ENCODE data around the gene RAB35. TPM values are rescaled to one million over a fixed set of nuclear protein-coding genes. Genes with fewer than 3 reads are reported as not detected.

RAB35 gene
- total RNA-seq, 2 experiments from 2014 or later: 38.2 to 41.5 TPM

- POLR2A ChIA-PET: interaction anchor here (1.4 kb wide), 1 partner anchor 60 kb away, joined by 4 read pairs; the partner anchor contains the start of gene RPLP0
- Mint-ChIP-seq H3K4me3 (no peak overlapping the region), H3K27me3 (no peaks in the 10 kb centered on the region), H3K4me1 (ENCODE audit: low read depth) (no peaks in the 10 kb centered on the region), H3K27ac (no peak overlapping the region), H3K36me3 (ENCODE audit: low read depth) (peaks cover 52% of the 10 kb centered on the region), H3K9me3 (no peaks in the 10 kb centered on the region)
- DNase-seq (no peak), ATAC-seq (no peak)
- CTCF ChIA-PET: no interaction called here
- TF ChIP-seq, protein P1, sequence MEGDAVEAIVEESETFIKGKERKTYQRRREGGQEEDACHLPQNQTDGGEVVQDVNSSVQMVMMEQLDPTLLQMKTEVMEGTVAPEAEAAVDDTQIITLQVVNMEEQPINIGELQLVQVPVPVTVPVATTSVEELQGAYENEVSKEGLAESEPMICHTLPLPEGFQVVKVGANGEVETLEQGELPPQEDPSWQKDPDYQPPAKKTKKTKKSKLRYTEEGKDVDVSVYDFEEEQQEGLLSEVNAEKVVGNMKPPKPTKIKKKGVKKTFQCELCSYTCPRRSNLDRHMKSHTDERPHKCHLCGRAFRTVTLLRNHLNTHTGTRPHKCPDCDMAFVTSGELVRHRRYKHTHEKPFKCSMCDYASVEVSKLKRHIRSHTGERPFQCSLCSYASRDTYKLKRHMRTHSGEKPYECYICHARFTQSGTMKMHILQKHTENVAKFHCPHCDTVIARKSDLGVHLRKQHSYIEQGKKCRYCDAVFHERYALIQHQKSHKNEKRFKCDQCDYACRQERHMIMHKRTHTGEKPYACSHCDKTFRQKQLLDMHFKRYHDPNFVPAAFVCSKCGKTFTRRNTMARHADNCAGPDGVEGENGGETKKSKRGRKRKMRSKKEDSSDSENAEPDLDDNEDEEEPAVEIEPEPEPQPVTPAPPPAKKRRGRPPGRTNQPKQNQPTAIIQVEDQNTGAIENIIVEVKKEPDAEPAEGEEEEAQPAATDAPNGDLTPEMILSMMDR (IDR thresholded peaks at IDR 0.05): no peak
- intact Hi-C loops (cut with micrococcal nuclease): no loop called here
These were observed 24.8 kb upstream of the RAB35 start for GRCh38 chr12:120141336-120141735.

DNA sequence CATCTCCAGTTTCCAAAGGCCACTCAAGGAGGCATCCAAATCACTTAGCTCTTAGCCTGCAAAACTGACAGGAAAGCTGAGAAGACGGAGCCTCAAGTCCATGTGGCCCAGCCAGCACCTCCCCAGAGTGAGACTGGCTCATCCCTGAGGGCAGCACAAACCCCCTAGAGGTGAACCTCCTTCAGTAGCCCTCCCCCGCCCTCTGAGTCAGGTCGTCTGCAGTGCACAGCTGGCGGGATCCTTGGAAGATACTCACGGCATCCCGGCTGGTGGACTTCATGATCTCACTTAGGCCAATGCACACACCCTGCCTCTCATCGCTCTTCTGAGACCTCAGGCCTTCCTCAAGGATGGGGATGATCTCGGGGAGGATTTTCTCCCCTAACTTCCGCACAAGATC is 24.1 kb upstream of the RAB35 start:
- H3K36me3 Mint-ChIP-seq (ENCODE audit: low read depth): peaks cover 56% of the 10 kb centered on the region
- intact Hi-C loops (cut with micrococcal nuclease): no loop called here
- CTCF ChIA-PET: no interaction called here

GRCh38 chr12:120139958-120140357 is 23.4 kb upstream of the RAB35 start:
- no peak overlapping the region for H3K27ac Mint-ChIP-seq
- CTCF ChIA-PET: no interaction called here
- ATAC-seq: no peak
- H3K27me3 Mint-ChIP-seq: no peaks in the 10 kb centered on the region
- DNase-seq: no peak
- POLR2A ChIA-PET: interaction anchor here (1.1 kb wide), 1 partner anchor 60 kb away, joined by 3 read pairs; no protein-coding TSS in a partner anchor
- H3K9me3 Mint-ChIP-seq: no peaks in the 10 kb centered on the region
- peaks cover 58% of the 10 kb centered on the region for H3K36me3 Mint-ChIP-seq (ENCODE audit: low read depth)
- TF ChIP-seq, protein P1 (IDR thresholded peaks at IDR 0.05): no peak
- no peak overlapping the region for H3K4me3 Mint-ChIP-seq
- intact Hi-C loops (cut with micrococcal nuclease): no loop called here
- H3K4me1 Mint-ChIP-seq (ENCODE audit: low read depth): no peaks in the 10 kb centered on the region

More for the DNA sequence above, 24.1 kb upstream of the RAB35 start:
- DNase-seq (no peak), ATAC-seq (no peak)
- H3K9me3 Mint-ChIP-seq: no peaks in the 10 kb centered on the region
- H3K27ac Mint-ChIP-seq: no peak overlapping the region
- POLR2A ChIA-PET: interaction anchor here (0.8 kb wide), 1 partner anchor 20 kb away, joined by 3 read pairs; no protein-coding TSS in a partner anchor
- no peak overlapping the region for H3K4me3 Mint-ChIP-seq
- TF ChIP-seq, protein P1 (IDR thresholded peaks at IDR 0.05): no peak
- no peaks in the 10 kb centered on the region for H3K4me1 Mint-ChIP-seq (ENCODE audit: low read depth)
- no peaks in the 10 kb centered on the region for H3K27me3 Mint-ChIP-seq

- ChIA-PET POLR2A (no interaction called here), CTCF (no interaction called here)
- Mint-ChIP-seq H3K4me3 (no peak overlapping the region), H3K27me3 (no peaks in the 10 kb centered on the region), H3K27ac (no peak overlapping the region), H3K9me3 (no peaks in the 10 kb centered on the region), H3K36me3 (ENCODE audit: low read depth) (peaks cover 56% of the 10 kb centered on the region), H3K4me1 (ENCODE audit: low read depth) (no peaks in the 10 kb centered on the region)
- TF ChIP-seq, protein P1 (IDR thresholded peaks at IDR 0.05): no peak
- no peak for ATAC-seq
- no peak for DNase-seq
- intact Hi-C loops (cut with micrococcal nuclease): no loop called here
These were observed 21.8 kb upstream of the RAB35 start for GRCh38 chr12:120138366-120138765.

DNA sequence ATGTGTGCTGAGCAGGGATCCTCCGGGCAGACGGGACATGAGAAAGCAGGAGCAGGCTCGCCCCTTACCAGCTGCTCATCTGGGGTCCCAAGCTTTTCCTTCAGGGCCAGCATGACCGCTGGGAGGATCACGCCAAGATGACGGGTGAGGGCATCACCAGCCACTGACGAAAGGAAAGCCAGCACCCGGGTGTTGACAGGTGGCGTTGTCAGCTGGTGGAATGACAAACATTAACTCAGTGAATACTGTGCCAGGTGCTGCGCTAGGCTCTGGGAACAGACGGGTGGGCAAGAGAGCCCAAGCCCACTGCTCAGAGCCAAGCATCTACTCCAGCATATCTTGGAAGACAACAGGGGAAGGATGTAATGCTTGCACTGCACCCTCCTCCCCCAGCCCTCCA is 21.3 kb upstream of the RAB35 start:
- no peak overlapping the region for H3K4me3 Mint-ChIP-seq
- H3K4me1 Mint-ChIP-seq (ENCODE audit: low read depth): no peaks in the 10 kb centered on the region
- H3K36me3 Mint-ChIP-seq (ENCODE audit: low read depth): peaks cover 60% of the 10 kb centered on the region
- intact Hi-C loops (cut with micrococcal nuclease): no loop called here
- DNase-seq: no peak
- no peaks in the 10 kb centered on the region for H3K27me3 Mint-ChIP-seq
- ATAC-seq: no peak
- TF ChIP-seq, protein P1 (IDR thresholded peaks at IDR 0.05): no peak
- H3K27ac Mint-ChIP-seq: no peak overlapping the region
- ChIA-PET POLR2A (interaction anchor here (1.4 kb wide), 1 partner anchor 42 kb away, joined by 5 read pairs; no protein-coding TSS in a partner anchor), CTCF (no interaction called here)
- no peaks in the 10 kb centered on the region for H3K9me3 Mint-ChIP-seq
